LHCN-M2 (cell line): ENCODE results near the gene OR4C13. TPM values are rescaled to one million over a fixed set of nuclear protein-coding genes. Genes with fewer than 3 reads are reported as not detected.
A peak's percentile ranks its signal among the peaks of the same experiment; 100 is the strongest.
"Not testable (repeated sequence)": the region's sequence is repeated elsewhere in the genome, so short reads cannot be mapped to it uniquely, and the experiment has no call there.

Experiments used
- DNase-seq: peaks from one replicate; pipeline ENCODE4 v3.0.0-alpha.2; 2012; ENCODE audit warnings: low read depth
- polyA plus RNA-seq: library from polyadenylated mRNA; unstranded; fragments of >200 nt; gene quantifications from one replicate; pipeline ENCODE4 v1.2.1, GENCODE V29; 2012; ENCODE audit warnings: missing spikeins
- total RNA-seq: library from RNA; depleted of rRNA; stranded (reverse); fragments of >200 nt; gene quantifications from 2 replicates; pipeline ENCODE4 v1.2.3, GENCODE V29; 2014; rRNA removed

Gene OR4C13
- not detected in 2 replicates for total RNA-seq
- not detected for polyA plus RNA-seq

- no peak for DNase-seq
These were observed at the start of gene OR4C13 for GRCh38 chr11:49952091-49952490. OR4C13 (plus strand) TSS chr11:49952391; CDS start chr11:49952423, 32 bp downstream.

GRCh38 chr11:49911516-49911915, 40.7 kb upstream of the OR4C13 start:
- DNase-seq, result not testable (repeated sequence)

GRCh38 chr11:49948701-49949100, 3.5 kb upstream of the OR4C13 start:
- DNase-seq, result not testable (repeated sequence)

- not testable (repeated sequence) for DNase-seq
These were observed 21.2 kb downstream of the OR4C13 start for GRCh38 chr11:49973439-49973838.

- not testable (repeated sequence) for DNase-seq
These were observed 30.2 kb downstream of the OR4C13 start, which contains the start of gene OR4C12 for GRCh38 chr11:49982435-49982834. OR4C12 (minus strand) TSS chr11:49982535; CDS start chr11:49982501, 34 bp downstream.

- DNase-seq, result peak; percentile 44
These were observed 43.4 kb downstream of the OR4C13 start for GRCh38 chr11:49995565-49995964.

Other genes starting within 250 kb of the OR4C13 start
- gene OR4C12, start 30.1 kb downstream of the OR4C13 start, total RNA-seq, result not detected in 2 replicates
- not detected in 2 replicates for gene OR4C45, start 80.5 kb downstream of the OR4C13 start, total RNA-seq